ENCODE measurements around the gene CMTM2. TPM values are rescaled to one million over a fixed set of nuclear protein-coding genes. Genes with fewer than 3 reads are reported as not detected.
"Not testable (repeated sequence)": the region's sequence is repeated elsewhere in the genome, so short reads cannot be mapped to it uniquely, and the experiment has no call there.

The CMTM2 gene
- polyA plus RNA-seq, 3 donors: 0.56 to 0.90 (median 0.61) TPM

DNA sequence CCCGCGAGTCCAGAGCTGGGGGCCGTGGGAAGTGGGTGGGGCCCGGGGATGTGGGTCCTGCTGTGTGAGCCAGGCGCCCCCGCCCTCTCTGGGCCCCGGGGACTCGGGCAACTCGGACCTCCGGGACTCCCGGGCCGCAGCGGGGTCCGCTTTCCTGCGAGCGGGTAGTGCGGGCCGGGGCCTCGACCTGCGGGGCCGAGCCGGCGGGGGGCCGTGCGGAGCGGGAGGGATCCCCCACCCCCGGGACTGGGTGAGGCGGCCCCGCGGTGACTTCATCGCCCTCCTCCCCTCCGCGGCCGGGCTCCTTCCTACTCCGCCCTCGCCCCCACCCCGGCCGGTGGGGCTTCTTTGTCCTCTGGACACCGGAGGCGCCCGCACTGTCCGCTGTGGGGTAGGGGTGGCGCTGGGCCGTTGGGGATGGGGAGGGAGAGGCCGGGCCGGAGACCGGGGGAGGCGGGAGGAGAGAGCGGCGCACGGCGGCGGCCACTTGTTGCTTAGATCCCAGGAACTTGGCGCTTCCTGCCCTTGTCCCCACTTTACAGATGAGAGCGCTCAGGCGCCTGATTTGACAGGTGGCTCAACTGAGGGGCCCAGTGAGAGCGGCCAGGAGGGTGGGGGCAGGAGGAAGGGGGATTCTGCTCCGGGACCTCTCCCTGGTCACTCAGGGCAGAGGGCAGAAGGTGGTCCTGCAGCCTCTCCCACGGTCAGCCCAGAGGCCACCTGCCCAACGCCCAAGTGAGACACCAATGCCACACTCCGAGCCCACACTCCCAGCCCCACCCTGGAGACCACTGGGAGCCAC, 26.1 kb downstream of the CMTM2 start:
- peak; percentile 47 for DNase-seq

DNA sequence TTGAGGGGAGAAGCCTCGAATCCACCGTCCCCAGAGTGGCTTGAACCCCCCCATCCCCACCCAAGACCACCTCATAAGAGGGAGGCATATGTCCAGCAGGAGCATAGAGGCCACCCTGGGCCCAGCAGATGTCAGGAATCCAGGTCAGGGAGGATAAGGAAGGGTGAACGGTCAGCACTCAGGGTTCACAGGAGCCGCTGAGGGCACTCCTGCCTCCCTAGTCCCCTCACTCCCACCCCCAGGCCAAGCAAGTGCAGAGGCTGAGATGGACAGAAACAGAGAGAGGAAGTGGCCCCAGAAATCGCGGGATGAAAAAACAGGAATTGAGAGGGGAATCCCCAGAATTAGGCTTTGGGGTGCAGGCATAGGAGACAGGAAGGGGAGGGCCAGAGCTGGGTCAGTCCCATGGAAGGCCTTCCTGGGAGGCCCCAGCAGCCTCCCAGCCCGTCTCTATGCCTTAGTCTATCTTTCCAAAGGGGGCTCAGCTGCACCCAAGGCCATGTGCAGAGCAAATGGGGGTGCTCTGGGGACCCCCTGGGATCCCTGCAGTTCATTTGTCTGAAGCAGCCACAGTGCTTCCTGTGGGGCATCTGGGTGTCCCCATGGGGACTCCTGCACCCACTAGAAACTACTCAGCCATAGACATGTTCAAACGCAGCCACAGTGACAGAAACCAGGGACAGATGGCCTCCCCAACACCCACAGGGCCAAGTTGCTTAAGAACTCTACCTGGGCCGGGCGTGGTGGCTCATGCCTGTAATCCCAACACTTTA, 26.9 kb downstream of the CMTM2 start:
- DNase-seq: no peak

DNA sequence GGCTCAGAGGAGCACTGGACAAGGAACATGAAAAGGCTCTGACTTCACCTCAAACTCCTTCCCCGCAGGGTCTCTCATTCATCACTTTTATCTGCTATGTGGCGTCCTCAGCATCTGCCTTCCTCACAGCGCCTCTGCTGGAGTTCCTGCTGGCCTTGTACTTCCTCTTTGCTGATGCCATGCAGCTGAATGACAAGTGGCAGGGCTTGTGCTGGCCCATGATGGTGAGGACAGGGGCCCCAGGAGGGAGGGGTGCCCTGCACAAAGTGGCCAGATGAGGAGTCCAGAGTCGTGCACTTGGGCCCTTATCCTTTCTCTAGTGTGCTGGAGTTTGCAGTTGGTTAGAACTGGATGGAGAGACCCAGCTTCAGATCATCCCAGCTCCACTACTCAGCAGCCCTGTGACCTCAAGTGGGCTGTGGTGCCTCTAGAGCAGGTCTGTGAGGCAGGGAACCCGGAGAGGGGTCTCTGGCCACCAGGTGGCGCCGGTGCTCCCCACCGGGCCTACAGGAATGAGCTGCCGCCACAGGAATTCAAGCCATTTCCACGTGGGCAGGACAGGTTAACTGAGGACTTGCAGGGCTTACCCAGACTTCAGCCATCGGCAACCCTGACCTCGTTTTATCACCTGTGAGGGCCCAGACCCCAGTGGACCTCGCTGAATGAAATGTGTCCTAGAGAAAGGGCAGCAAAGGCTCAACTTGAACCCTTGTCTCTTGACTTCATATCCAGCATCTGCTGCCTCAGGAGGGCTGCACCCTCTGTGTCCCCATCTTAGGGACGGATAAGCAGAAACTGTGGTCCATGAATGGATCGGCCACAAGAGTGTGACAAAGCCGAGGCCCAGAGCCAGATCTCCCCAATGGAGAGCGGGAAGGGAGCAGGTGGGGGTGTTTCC, 29.2 kb downstream of the CMTM2 start:
- peak; percentile 85 for DNase-seq

DNA sequence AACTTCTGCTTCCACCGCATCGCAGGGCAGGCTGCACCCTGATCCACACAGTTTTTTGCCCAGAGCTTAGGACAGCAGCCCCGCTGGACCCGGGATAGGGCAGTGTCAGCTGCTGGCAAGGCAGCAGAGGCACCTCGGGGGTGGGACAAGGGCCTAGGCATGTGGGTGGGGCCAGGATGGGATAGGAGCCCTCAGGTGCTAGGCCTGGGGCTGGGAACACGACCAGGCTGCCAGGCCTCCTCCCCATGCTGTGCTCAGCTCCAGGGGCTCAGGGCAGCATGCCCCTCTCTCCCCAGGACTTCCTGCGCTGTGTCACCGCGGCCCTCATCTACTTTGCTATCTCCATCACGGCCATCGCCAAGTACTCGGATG, 29.9 kb downstream of the CMTM2 start:
- no peak for DNase-seq

DNA sequence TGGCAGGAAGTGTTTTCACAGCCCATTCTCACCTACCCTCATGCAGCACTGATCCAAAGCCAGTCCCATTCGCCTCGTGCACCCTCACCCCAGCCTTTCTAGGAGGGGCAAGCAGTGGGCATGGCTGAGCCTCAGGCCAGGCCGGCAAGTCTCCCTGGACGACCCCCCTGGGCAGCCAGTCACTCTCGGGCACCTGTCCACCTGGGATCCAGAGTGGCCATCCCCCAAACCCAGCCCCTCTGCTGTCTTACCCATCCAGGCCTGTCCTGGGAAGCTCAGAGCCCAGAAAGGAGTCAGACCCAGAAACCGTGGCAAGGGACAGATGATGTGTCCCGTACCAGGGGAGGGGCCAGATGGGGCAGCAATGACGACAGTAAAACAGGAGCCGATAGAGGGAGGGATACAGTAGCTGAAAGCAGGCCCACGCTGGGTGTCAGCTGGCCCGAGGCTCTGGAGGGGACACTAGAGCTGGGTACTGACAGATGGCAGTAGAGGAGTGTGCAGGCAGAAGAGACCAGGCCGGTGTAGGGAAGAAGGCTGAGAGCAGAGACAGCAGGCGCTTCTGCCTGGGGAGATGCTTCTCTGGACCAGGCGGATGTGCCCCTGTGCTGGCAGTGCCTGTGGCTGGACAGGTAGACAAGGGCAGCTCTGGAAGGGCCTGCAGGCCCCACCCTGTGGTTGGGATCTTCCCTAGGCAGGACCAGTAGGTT, 31.0 kb downstream of the CMTM2 start:
- no peak for DNase-seq

DNA sequence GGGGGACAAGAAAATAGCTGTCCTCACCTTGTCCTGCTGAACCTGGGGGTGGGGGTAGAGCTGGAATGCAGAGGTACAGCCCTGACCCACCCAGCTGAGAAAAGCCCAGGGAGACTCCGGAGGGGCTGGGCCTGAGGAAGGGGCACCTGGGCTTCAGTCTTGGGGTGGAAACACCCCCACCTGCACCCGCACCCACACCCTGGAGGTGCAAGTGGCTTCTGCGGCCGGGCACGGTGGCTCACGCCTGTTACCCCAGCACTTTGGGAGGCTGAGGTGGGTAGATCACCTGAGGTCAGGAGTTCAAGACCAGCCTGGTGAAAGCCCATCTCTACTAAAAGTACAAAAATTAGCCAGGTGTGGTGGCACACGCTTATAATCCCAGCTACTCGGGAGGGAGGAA, 32.6 kb downstream of the CMTM2 start:
- not testable (repeated sequence) for DNase-seq

DNA sequence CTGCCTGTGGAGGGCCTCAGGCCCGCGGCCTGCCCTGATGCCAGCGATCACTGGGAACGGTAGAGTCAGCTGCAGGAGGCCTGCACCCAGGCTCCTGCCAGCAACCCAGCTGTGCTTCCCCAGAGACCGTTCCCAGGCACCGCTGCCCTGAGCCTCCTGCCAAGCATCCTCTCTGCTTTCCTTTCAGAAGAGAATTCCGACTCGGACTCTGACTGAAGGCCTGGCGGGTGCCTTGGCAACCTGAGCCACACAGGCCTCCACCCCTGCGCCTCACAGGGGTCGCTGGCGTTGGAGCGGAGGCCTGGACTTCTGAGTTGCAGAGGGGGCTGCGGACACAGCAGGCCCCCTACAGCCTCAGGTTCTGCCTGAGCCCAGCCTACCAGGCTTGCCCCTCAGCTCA, 33.2 kb downstream of the CMTM2 start:
- DNase-seq: no peak

DNA sequence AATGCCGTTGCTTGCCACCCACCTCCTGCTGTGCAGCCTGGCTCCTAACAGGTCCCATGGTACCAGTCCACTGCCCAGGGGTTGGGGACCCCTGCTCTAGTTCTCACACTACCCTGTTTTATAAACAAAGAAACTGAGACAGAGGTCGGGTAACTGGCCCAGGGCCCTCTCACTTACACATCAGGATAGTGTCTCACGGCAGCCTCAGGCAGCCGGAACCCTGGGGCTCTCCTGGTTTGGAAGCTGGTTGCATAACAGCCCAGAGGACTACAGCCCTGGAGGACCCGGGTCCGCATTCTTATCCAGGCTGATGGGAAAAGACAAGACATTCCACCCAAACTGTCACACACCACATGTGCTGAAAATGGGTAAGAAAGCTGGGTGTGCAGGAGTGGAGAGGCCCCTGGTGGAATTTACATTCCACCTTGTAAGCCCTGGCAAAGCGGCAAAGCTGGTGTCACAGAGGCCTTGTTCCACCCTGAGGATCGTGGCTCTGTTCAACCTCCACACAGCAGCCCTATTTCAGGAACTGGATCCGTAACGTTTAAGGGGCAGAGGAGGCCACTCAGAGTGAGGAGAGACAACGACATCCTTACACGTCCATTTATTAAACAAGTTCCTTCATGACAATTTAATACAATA, 35.0 kb downstream of the CMTM2 start:
- DNase-seq: no peak

DNA sequence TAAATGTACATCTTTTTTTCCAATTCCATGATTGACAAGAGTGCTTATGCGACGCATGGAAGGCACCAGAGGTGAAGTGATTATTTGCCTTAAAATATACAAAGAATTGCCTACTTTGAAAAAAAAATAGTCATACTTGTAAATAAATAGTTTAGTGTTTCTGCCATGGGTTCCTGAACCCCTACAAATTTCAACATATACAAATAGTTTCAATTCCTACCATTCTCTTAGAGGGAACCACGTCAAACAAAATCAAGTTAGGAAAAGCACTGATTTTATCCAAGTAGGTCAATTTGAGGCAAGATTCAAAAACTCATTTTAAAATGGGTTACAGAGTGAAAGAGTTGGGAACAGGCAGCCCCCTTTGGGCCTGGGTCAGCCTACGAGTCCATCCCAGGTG, 36.9 kb downstream of the CMTM2 start:
- no peak for DNase-seq

DNA sequence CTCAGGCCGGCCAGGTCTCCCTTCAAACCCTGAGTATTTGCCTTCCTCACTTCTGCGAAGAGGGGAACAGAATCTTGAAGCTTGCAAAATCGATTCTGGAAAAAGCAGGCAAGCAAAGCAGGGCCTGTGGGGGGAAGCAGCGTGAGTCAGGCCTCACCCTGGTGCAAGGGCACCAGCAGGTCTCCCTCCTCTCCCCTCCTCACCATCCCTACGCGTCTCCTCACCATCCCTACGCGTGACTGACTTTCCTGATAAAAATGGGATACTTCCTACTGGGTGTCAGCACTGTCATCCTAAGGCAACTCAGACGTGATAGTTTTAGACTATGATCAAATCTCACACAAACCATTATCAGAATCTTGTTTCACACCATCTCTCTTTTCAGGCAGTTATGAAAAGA, 37.3 kb downstream of the CMTM2 start:
- no peak for DNase-seq

DNA sequence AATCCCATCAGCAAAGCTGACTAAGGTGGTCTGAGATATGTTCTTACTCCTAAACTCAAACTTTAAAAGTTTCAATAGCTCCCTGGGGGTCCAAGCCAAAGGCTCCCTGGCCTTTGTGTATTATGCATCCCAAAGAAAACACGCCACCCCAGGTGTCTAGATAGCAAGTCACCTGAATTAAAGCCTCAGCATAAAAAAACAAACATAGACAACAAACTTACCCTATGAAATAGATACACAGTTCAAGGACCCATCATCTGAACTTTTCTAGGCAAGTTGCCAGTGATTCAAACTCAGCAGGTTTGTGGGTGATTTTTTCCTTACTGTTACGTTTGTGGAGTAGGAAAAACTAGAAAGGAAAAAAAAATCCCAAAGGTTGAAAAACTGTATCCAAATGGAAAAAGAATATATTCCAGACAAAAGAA, 37.8 kb downstream of the CMTM2 start:
- DNase-seq: no peak

DNA sequence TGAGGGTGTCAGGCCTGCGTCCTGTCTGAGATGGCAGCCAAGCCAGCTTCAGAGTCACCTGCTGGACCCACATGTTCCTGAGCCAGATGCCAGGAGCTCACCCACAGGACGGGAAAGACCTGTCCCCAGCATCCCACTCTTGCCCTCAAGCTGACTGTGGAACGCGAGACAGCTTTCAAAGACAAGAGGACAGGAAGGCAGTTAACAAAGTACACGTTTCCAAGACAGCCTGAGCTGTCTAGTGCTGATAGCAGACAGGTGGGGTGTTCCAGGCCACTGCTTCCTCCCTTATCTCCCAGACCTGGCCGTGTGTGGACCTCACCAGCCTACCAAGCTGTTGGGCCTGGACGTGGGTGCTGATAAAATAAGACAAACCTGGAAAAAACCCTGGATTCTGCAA, 38.5 kb downstream of the CMTM2 start:
- no peak for DNase-seq

DNA sequence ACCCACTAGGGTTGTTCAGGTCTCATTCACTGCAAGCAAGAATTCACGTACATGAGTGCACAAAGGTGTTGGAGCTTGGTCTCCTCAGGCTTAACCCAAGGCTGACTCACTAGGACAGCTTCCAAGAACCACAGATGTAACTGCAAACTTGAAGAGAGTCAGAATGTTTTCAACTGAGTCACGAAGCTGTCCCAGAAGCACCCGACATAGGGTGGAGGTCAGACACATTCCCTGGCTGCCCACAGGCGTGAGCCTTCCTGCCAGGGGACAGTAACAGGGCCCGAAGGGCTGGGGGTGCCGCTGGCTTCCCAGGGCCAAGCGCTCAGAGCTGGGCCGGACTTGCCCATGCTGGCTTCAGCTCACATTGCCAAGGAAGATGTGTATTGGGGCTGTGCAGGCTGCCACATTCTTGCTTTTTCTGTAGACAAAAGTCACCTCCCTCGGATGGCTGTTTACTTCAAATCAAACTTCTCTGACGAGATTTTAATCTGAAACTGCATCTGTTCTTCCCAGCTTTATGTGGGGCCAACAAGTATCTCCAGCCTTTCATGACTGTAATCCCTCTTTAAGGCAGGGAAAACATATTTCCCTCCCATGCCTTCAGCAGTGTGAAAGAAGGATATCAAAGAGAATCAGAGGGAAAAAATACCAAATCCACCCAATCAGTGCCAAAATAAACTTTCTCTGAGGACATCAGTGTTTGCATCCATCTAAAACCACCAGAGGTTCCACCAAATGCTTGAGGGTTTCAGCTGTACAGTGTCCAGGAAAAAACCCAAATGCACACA, 39.5 kb downstream of the CMTM2 start:
- DNase-seq: no peak

DNA sequence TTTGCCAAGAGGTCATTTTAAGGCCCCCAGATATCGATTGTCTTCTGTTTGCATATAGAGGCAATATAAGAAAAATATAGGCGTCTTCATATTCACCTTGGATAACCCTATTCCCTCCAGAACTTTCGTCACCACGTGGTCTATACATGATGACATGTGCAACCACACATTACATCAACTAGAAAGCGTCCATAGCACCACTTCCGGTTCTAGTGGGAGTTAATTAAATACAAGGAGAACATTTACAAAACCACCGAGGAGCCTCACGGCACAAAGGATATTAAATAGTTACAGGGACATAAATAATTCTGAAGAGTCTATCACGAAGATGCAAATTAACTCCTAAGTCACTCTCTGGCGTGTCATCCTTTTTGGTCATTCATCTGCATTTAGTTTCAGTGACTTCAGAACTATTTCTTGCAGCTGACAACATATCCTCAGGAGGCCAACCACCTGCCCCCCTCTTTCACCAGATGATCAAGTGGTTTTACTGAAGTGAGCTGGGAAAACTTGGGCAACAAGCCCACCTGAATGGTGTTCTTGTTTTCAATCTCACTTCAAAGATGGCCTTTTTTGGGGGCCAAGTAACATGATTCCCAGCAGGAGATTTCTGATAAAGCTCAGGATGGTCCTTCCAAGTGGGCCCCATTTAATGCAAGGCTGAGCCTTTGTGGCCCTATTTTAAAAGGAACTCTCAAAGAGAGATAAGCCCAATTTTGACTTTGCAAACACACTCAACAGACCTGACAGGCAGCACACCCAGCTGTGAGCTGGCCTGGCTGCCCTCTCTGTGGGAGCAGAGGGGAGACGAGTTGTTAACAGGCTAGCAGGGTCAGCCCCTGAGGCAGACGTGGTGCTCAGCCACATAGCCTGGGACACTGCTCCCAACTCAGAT, 40.5 kb downstream of the CMTM2 start:
- no peak for DNase-seq

DNA sequence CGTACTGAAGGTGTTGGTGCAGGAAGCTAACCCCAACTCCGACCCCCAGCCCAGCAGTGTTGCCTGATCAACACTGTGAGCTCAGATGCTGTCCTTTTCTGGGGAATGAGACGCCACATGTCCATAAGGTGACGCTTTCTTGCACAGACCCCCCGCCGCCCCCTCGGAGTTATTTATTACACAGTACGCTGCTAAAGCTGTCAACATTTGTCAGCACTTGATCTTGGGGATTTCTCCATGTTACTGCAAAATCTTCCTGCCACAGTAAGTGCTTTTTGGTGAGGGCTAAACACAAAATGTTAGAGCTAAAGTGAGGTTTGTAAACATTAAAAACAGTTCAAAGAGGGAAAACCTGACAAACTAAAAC, 41.1 kb downstream of the CMTM2 start:
- no peak for DNase-seq

DNA sequence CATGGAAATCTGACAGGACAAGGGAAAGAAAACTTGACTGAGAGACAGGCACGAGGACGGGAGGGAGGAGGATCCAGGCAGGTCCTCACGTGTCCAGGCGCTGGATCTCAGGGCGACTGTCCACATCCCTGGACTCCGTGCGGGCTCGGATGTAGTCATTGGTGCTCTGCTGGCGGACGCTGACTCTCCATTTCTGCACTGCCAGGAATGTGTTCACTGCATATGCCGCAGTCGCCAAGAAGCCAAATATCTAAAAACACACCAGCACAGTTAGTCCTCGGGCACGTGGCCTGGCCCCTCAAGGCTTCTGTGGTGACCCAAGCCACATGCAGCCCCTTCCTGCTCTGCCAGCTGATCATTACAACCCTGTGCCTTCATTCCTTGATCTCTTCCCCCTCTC, 42.7 kb downstream of the CMTM2 start:
- DNase-seq: no peak

DNA sequence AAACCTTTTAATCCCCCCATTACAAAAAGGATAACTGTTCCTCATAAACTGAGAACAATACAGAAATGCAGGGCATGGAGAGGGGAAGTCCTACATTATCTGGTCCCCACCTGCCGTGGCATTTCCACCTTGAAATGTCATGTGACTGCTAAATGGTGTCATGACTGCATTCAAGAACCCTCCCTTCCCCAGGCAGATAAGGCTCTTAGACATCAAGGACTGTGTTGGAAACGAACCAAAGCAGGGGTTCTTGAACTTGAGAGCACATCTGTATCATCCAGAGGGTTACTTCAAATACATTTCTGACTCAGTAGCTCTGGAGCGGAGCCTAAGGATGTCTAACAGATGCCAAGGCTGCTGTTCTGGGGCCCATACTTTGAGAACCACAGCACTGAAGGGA, 43.6 kb downstream of the CMTM2 start:
- DNase-seq: no peak

DNA sequence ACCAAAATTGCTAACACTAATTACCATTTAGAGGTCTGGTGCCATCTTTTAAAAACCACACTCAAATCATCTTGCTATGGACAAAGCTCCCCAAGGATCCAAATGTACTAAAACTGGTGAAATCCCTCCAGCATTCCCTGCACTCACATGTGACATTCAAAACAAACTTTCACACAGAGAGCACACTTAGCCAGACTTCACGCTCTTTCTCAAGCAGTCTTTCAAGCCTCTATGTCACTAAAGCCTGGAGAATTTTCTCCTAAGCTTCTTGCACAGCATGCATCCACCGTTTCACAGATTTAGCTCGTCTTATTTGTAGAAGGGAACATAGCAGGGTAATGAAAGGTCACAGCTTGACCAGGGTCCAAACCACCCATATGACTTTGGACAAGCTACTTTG, 44.5 kb downstream of the CMTM2 start:
- no peak for DNase-seq

DNA sequence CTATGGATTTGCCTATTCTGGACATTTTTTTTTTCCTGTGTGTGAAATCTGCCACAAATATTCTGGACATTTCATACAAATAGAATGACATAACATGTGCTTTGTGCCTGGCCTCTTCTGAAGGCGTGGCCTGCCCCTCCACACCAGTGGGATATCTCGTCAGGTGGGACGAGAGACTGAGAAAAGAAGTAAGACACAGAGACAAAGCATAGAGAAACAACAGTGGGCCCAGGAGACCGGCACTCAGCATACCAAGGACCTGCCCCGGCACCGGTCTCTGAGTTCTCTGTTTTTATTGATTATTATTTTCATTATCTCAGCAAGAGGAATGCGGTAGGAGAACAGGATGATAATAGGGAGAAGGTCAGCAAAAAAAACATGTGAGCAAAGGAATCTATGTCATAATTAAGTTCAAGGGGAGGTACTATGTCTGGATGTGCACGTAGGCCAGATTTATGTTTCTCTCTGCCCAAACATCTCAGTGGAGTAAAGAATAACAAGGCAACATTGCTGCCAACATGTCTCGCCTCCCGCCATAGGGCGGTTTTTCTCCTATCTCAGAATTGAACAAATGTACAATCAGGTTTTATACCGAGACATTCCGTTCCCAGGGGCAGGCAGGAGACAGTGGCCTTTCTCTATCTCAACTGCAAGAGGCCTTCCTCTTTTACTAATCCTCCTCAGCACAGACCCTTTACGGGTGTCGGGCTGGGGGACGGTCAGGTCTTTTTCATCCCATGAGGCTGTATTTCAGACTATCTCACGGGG, 48.5 kb downstream of the CMTM2 start:
- not testable (repeated sequence) for DNase-seq
